Measurements from ENCODE around the gene PSMA6.

DNA sequence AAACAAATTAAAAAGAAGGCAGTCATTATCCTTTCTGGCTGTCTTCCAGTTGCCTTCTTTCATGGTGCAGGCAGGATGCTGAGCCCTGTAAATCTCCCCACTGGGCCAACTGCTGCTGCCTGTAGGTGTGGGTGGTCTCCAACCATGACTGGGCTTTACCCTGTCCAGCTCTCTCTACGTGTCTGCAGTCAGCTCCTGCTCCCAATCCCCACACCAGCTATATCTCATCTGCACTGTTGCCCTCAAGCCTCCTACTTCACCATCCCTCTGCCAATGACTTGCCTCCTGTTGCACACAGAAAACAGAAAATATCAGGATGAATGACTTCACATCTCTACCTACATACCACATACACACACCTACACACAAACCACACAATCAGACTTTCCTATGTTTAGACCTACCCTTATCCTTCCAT, 39.7 kb upstream of the PSMA6 start:
- TF ChIP-seq FOXS1 (CRISPR knock-in tag; IDR thresholded peaks at IDR 0.05) = no peak
- TF ChIP-seq POLR2A (IDR thresholded peaks at IDR 0.05; ENCODE audit: low read length) = no peak

Data from A549 (cell line).